ENCODE measurements around the gene SYNRG.

The SYNRG gene

GRCh38 chr17:37478187-37478586 lies 131.0 kb downstream of the SYNRG start:
- no peak for DNase-seq (ENCODE audit: low read depth, low spot score)

GRCh38 chr17:37476431-37477120 lies 132.6 kb downstream of the SYNRG start:
- DNase-seq (ENCODE audit: low read depth, low spot score), result peak; percentile 17

GRCh38 chr17:37475731-37476420 lies 133.3 kb downstream of the SYNRG start:
- DNase-seq (ENCODE audit: low read depth, low spot score), result no peak

GRCh38 chr17:37470181-37470580 lies 139.0 kb downstream of the SYNRG start:
- no peak for DNase-seq (ENCODE audit: low read depth, low spot score)

- no peak for DNase-seq (ENCODE audit: low read depth, low spot score)
Measured at GRCh38 chr17:37466471-37466870, 142.7 kb downstream of the SYNRG start.

GRCh38 chr17:37465069-37465616 lies 144.1 kb downstream of the SYNRG start:
- DNase-seq (ENCODE audit: low read depth, low spot score), result no peak
